H1 (cell line): ENCODE measurements around the gene RNU2-1. TPM values are rescaled to one million over a fixed set of nuclear protein-coding genes. Genes with fewer than 3 reads are reported as not detected.

Experiments
- CTCF ChIA-PET: fragments of 300-600 bp; sonication (Branson Sonifier 250); formaldehyde crosslinking; loops from one replicate; lab custom pipeline; 2021; ENCODE audit not compliant: partially characterized antibody; lab: Charles Lee
- POLR2A ChIA-PET: fragments of 300-600 bp; sonication (Branson Sonifier 250); formaldehyde crosslinking; loops from one replicate; lab custom pipeline; 2021; ENCODE audit warnings: inconsistent platforms; ENCODE audit not compliant: partially characterized antibody; lab: Charles Lee
- DNase-seq, 2 experiments: peaks; one replicate each; pipeline versions ENCODE4 v3.0.0 to v3.0.0-alpha.2; 2010 to 2022; ENCODE audit warnings: low spot score in 2 of 2, low read depth in 1 of 2, mixed read lengths in 1 of 2
- FAIRE-seq: peaks from 2 replicates; lab custom pipeline; 2011; peaks lifted over from hg19 to GRCh38; lab: Jason Lieb, UNC
- H2AFZ ChIP-seq: 2 replicates; pipeline ENCODE4 v1.8.1; 2012; ENCODE audit warnings: low read length, inconsistent platforms
- H2AK5ac ChIP-seq: 2 replicates; pipeline ENCODE4 v1.6.1; 2013; ENCODE audit warnings: low read depth, low read length
- H2BK120ac ChIP-seq: replicated peaks from 2 replicates; pipeline ENCODE3; 2013; ENCODE audit warnings: low read depth, low read length, inconsistent platforms
- H2BK12ac ChIP-seq: 2 replicates; pipeline ENCODE4 v1.6.1; 2013; ENCODE audit warnings: low read depth, low read length
- H2BK15ac ChIP-seq: 2 replicates; pipeline ENCODE4 v1.6.1; 2013; ENCODE audit warnings: low read length
- H2BK20ac ChIP-seq: 2 replicates; pipeline ENCODE4 v1.6.1; 2013; ENCODE audit warnings: low read length
- H2BK5ac ChIP-seq: 2 replicates; pipeline ENCODE4 v1.6.1; 2013; ENCODE audit warnings: low read depth, low read length
- H3K14ac ChIP-seq: 2 replicates; pipeline ENCODE4 v1.6.1; 2013; ENCODE audit warnings: inconsistent platforms; ENCODE audit not compliant: insufficient read length
- H3K18ac ChIP-seq: 2 replicates; pipeline ENCODE4 v1.6.1; 2013; ENCODE audit warnings: low read length; ENCODE audit errors: extremely low read depth
- H3K23ac ChIP-seq: 2 replicates; pipeline ENCODE4 v1.6.1; 2013; ENCODE audit warnings: inconsistent platforms; ENCODE audit not compliant: insufficient read length
- H3K23me2 ChIP-seq: 2 replicates; pipeline ENCODE4 v1.6.1; 2013; ENCODE audit warnings: low read depth, low read length
- H3K27ac ChIP-seq: 2 replicates; pipeline ENCODE4 v1.6.1; 2011; ENCODE audit warnings: low read depth, low read length, inconsistent platforms
- H3K27me3 ChIP-seq, 4 experiments: replicated peaks in 1 of 4; 1 replicate in 1 of 4; 2 replicates in 3 of 4; pipeline versions ENCODE4 v1.6.1 to v1.8.1; 2011 to 2013; ENCODE audit warnings: low read length in 3 of 4, mild to moderate bottlenecking in 3 of 4, inconsistent platforms in 2 of 4, mixed read lengths in 2 of 4, moderate library complexity in 1 of 4; ENCODE audit not compliant: control insufficient read depth in 3 of 4, insufficient read depth in 3 of 4; ENCODE audit errors: extremely low read depth in 1 of 4
- H3K36me3 ChIP-seq, 4 experiments: 2 replicates each; pipeline versions ENCODE4 v1.6.1 to v1.8.1; 2011 to 2013; ENCODE audit warnings: mild to moderate bottlenecking in 4 of 4, low read length in 3 of 4, moderate library complexity in 2 of 4, control low read depth in 1 of 4, inconsistent platforms in 1 of 4; ENCODE audit not compliant: insufficient read depth in 4 of 4, control insufficient read depth in 2 of 4
- H3K4ac ChIP-seq: replicated peaks from 2 replicates; pipeline ENCODE3; 2013; ENCODE audit warnings: low read length, low read depth, mixed read lengths, inconsistent platforms; ENCODE audit not compliant: insufficient read length
- H3K4me1 ChIP-seq, 4 experiments: replicated peaks in 1 of 4; 1 replicate in 1 of 4; 2 replicates in 3 of 4; pipeline versions ENCODE4 v1.6.1 to v1.8.1; 2011 to 2013; ENCODE audit warnings: low read length in 3 of 4, inconsistent platforms in 2 of 4, mixed read lengths in 1 of 4; ENCODE audit not compliant: insufficient read depth in 4 of 4, control insufficient read depth in 3 of 4
- H3K4me2 ChIP-seq, 2 experiments: 2 replicates each; pipeline versions ENCODE4 v1.6.1 to v1.8.1; 2011 to 2013; ENCODE audit warnings: low read depth in 2 of 2, low read length in 2 of 2, control low read depth in 1 of 2, inconsistent platforms in 1 of 2, mild to moderate bottlenecking in 1 of 2; ENCODE audit not compliant: insufficient read depth in 1 of 2
- H3K4me3 ChIP-seq, 4 experiments: fragments of 200-600, 300-600 bp in 1 of 4; sonication (generic), shearing (Covaris generic), sonication (Bioruptor Twin) in 1 of 4; 2 replicates each; pipeline versions ENCODE4 v1.5.1 to v1.8.1; 2011 to 2016; ENCODE audit warnings: low read length in 4 of 4, low read depth in 3 of 4, control low read depth in 2 of 4, inconsistent platforms in 2 of 4, mild to moderate bottlenecking in 2 of 4, mixed read lengths in 1 of 4, moderate library complexity in 1 of 4; ENCODE audit not compliant: insufficient read depth in 2 of 4; ENCODE audit errors: extremely low read depth in 1 of 4
- H3K56ac ChIP-seq: replicated peaks from 2 replicates; pipeline ENCODE3; 2013; ENCODE audit warnings: low read depth, mild to moderate bottlenecking, mixed read lengths, low read length, inconsistent platforms; ENCODE audit not compliant: insufficient read length
- H3K79me1 ChIP-seq: 2 replicates; pipeline ENCODE4 v1.6.1; 2013; ENCODE audit warnings: low read depth, low read length, control low read depth
- H3K79me2 ChIP-seq, 2 experiments: 2 replicates each; pipeline versions ENCODE4 v1.6.1 to v1.8.1; 2012 to 2013; ENCODE audit warnings: low read length in 2 of 2, mild to moderate bottlenecking in 2 of 2, inconsistent platforms in 1 of 2; ENCODE audit not compliant: insufficient read depth in 2 of 2, control insufficient read depth in 1 of 2
- H3K9ac ChIP-seq, 4 experiments: replicated peaks in 1 of 4; 1 replicate in 1 of 4; 2 replicates in 3 of 4; pipeline versions ENCODE4 v1.6.1 to v1.8.1; 2011 to 2013; ENCODE audit warnings: low read depth in 3 of 4, low read length in 3 of 4, control low read depth in 2 of 4, mild to moderate bottlenecking in 2 of 4, moderate library complexity in 2 of 4, inconsistent platforms in 1 of 4; ENCODE audit errors: extremely low read depth in 1 of 4
- H3K9me3 ChIP-seq, 2 experiments: 2 replicates each; pipeline versions ENCODE4 v1.6.1 to v1.8.1; 2012 to 2013; ENCODE audit warnings: mild to moderate bottlenecking in 2 of 2, moderate library complexity in 2 of 2, control low read depth in 1 of 2, inconsistent platforms in 1 of 2, low read depth in 1 of 2, low read length in 1 of 2, mixed read lengths in 1 of 2; ENCODE audit not compliant: insufficient read depth in 2 of 2
- H4K20me1 ChIP-seq, 2 experiments: replicated peaks in 1 of 2; 2 replicates each; pipeline versions ENCODE3 to v1.8.1; 2011 to 2013; ENCODE audit warnings: inconsistent platforms in 2 of 2, low read length in 2 of 2, mild to moderate bottlenecking in 1 of 2; ENCODE audit not compliant: insufficient read depth in 2 of 2, control insufficient read depth in 1 of 2
- H4K5ac ChIP-seq: 2 replicates; pipeline ENCODE4 v1.6.1; 2013; ENCODE audit warnings: low read length, low read depth, mixed read lengths, inconsistent platforms; ENCODE audit not compliant: insufficient read length
- H4K8ac ChIP-seq: 2 replicates; pipeline ENCODE4 v1.8.0; 2013; ENCODE audit warnings: mild to moderate bottlenecking, moderate library complexity, low read length, inconsistent platforms; ENCODE audit not compliant: insufficient read depth; ENCODE audit errors: extremely low read depth
- H4K91ac ChIP-seq: replicated peaks from 2 replicates; pipeline ENCODE3; 2013; ENCODE audit warnings: low read length, mixed read lengths, inconsistent platforms; ENCODE audit not compliant: insufficient read length
- CHD2 ChIP-seq: IDR thresholded peaks from 2 replicates; pipeline ENCODE4 v1.6.1; 2012; ENCODE audit warnings: low read length, improper control_type of control experiment
- CTBP2 ChIP-seq: IDR thresholded peaks from 2 replicates; pipeline ENCODE4 v1.7.0; 2011; ENCODE audit warnings: borderline replicate concordance, mild to moderate bottlenecking, moderate library complexity, mixed read lengths, low read length; ENCODE audit not compliant: insufficient read depth, insufficient read length
- EGR1 ChIP-seq: IDR thresholded peaks from 2 replicates; pipeline ENCODE4 v1.6.1; 2011; ENCODE audit warnings: low read depth, low read length, borderline replicate concordance
- JUN ChIP-seq: IDR thresholded peaks from 2 replicates; pipeline ENCODE4 v1.6.1; 2011; ENCODE audit warnings: low read depth, mild to moderate bottlenecking, improper control_type of control experiment, low read length
- KDM5A ChIP-seq: fragments of 200-600 bp; IDR thresholded peaks from 2 replicates; pipeline ENCODE4 v1.7.1; 2012; ENCODE audit warnings: mild to moderate bottlenecking, low read length, inconsistent platforms, mixed read lengths
- MAX ChIP-seq: IDR thresholded peaks from 2 replicates; pipeline ENCODE4 v1.6.1; 2012; ENCODE audit warnings: inconsistent platforms
- RAD21 ChIP-seq, 2 experiments: IDR thresholded peaks in 1 of 2; conservative IDR thresholded peaks in 1 of 2; 2 replicates each; pipeline ENCODE4 v1.6.1; 2011; ENCODE audit warnings: low read depth in 2 of 2, low read length in 2 of 2, improper control_type of control experiment in 1 of 2, inconsistent platforms in 1 of 2, mild to moderate bottlenecking in 1 of 2, moderate library complexity in 1 of 2
- RBBP5 ChIP-seq: IDR thresholded peaks from 2 replicates; pipeline ENCODE4 v1.7.1; 2012; ENCODE audit warnings: low read depth, mild to moderate bottlenecking, inconsistent platforms, low read length, moderate library complexity, borderline replicate concordance
- RXRA ChIP-seq: IDR thresholded peaks from 2 replicates; pipeline ENCODE4 v1.6.1; 2011; ENCODE audit warnings: low read depth, mild to moderate bottlenecking, low read length, moderate library complexity; ENCODE audit not compliant: insufficient read depth
- SP1 ChIP-seq: IDR thresholded peaks from 2 replicates; pipeline ENCODE4 v1.6.1; 2011; ENCODE audit warnings: low read depth, low read length
- TCF12 ChIP-seq: IDR thresholded peaks from 2 replicates; pipeline ENCODE4 v1.6.1; 2011; ENCODE audit warnings: low read depth, mild to moderate bottlenecking, low read length
- WGBS, 2 experiments: shearing (Covaris generic) in 1 of 2; methylation state at CpG; one replicate each; pipeline versions ENCODE4 v1.1.6 to v1.1.7; 2013 to 2015; ENCODE audit warnings: low lambda C conversion rate in 2 of 2, mixed read lengths in 2 of 2, inconsistent platforms in 1 of 2, low coverage in 1 of 2, missing lambda C conversion rate in 1 of 2; ENCODE audit not compliant: insufficient replicate concordance in 2 of 2, insufficient coverage in 1 of 2, insufficient read length in 1 of 2; ENCODE audit errors: extremely low coverage in 1 of 2, missing lambda C conversion rate in 1 of 2; 5-methylcytosine and 5-hydroxymethylcytosine counted together
- polyA plus RNA-seq, 7 experiments: library from polyadenylated mRNA; depleted of rRNA in 3 of 7; stranded (reverse) in 5 of 7; unstranded in 2 of 7; fragments of >200 nt in 5 of 7; fragments of 200-250 nt in 2 of 7; gene quantifications; 1 replicate in 5 of 7; 2 replicates in 1 of 7; 4 replicates in 1 of 7; pipeline versions ENCODE4 v1.2.1 to v1.2.3, GENCODE V29; 2011 to 2013; ENCODE audit warnings: missing spikeins in 2 of 7, mixed read lengths in 2 of 7
- total RNA-seq: library from RNA; stranded (reverse); fragmentation: NEBNext Ultra II Directional; extraction: Animal tissue kit (Norgen Biotek cat#: 25700); gene quantifications from 2 replicates; pipeline ENCODE4 v1.2.1, GENCODE V29; 2021
- TF ChIP-seq, protein P1 (sequence below): IDR thresholded peaks from 2 replicates; pipeline ENCODE4 v1.6.1; 2011; ENCODE audit warnings: low read depth, mild to moderate bottlenecking, low read length; ENCODE audit not compliant: insufficient read depth

Gene RNU2-1
- total and polyA plus RNA-seq, 2 of the 8 experiments (the other 6 are each of a cell fraction or from before 2014, with no cell fraction given), result 2,508 TPM; not detected in 1

DNA sequence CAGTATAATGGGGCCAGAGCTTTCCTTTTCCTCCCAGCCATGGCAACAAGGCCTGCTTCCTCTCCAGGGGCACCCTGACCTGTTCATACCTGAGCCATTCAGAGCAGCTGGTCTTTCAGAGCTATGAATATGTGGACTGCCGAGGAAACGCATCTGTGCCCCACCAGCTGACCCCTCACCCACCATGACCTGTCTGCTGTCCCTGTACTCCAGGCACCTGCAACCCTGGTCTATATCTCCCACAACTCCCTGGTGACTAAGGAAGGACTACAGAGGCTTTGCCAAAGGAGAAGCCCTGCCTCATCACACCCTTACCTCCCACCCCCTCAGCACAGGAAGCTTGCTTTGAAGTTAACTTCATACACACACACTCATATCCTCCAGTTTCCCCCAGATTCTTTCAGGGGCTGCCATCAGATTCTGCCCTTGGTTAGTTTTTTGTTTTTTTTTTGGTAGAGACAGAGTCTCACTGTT lies 16.1 kb downstream of the RNU2-1 start:
- Histone ChIP-seq H3K4me3 (no peak overlapping the region), H2AK5ac (no peak overlapping the region), H3K27me3 (peaks cover 0 to 2% (median 0%) of the 10 kb centered on the region in 4 experiments; a peak in 1 of 7 replicates), H3K9ac (no peak overlapping the region), H3K27ac (no peak overlapping the region), H3K36me3 (peaks cover 0 to 2% (median 0%) of the 10 kb centered on the region in 4 experiments; a peak in 1 of 8 replicates), H3K79me2 (no peaks in the 10 kb centered on the region), H4K5ac (no peak overlapping the region), H2BK5ac (no peak overlapping the region), H2BK15ac (no peak overlapping the region), H2AFZ (no peak overlapping the region), H3K23me2 (no peaks in the 10 kb centered on the region), H4K91ac (no peak overlapping the region), H3K23ac (no peak overlapping the region), H3K18ac (no peak overlapping the region), H3K4ac (no peak overlapping the region), H3K4me1 (peaks cover 0 to 2% (median 0%) of the 10 kb centered on the region in 4 experiments; a peak in 1 of 7 replicates), H3K79me1 (no peaks in the 10 kb centered on the region), H3K9me3 (no peaks in the 10 kb centered on the region; a peak in 1 of 4 replicates), H4K8ac (no peak overlapping the region), H4K20me1 (no peaks in the 10 kb centered on the region), H2BK12ac (no peak overlapping the region), H3K14ac (no peak overlapping the region), H2BK120ac (no peak overlapping the region), H3K56ac (no peak overlapping the region), H2BK20ac (no peak overlapping the region), H3K4me2 (no peak overlapping the region)
- CTCF ChIA-PET, result interaction anchor here (0.6 to 1.5 kb wide), 5 partner anchors 46 to 92 kb away, joined by 3 to 7 read pairs (median 3); no protein-coding TSS in a partner anchor
- 94% methylated on average over 2 of the region's 2 CpGs; no CpG with 5 or more reads in 1 of the 2 experiments for WGBS, 2 experiments
- POLR2A ChIA-PET, result interaction anchor here (0.7 to 10.3 kb wide), 3 partner anchors 99 to 308 kb away, joined by 3 to 123 read pairs (median 4); partner anchors contain the start of gene RPL27
- FAIRE-seq, result no peak
- DNase-seq, result no peak
- TF ChIP-seq KDM5A, result no peak
- no peak for TF ChIP-seq JUN
- TF ChIP-seq SP1, result no peak
- TF ChIP-seq MAX, result no peak
- no peak for TF ChIP-seq CHD2
- TF ChIP-seq RAD21 (IDR thresholded peaks at IDR 0.05 in 1 of 2, conservative IDR thresholded peaks at IDR 0.05 in 1 of 2; ENCODE audit: low read depth in 2 of 2, low read length in 2 of 2), result no peak
- TF ChIP-seq TCF12, result no peak
- TF ChIP-seq RBBP5, result no peak
- no peak for TF ChIP-seq EGR1
- TF ChIP-seq, protein P1, sequence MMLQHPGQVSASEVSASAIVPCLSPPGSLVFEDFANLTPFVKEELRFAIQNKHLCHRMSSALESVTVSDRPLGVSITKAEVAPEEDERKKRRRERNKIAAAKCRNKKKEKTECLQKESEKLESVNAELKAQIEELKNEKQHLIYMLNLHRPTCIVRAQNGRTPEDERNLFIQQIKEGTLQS, result no peak
- TF ChIP-seq RXRA, result no peak
- TF ChIP-seq CTBP2, result no peak
